Duodenal mucosa (tissue), 2 donors: Measurements from ENCODE around the gene MATN3.

Experiments used
- H3K27ac ChIP-seq: one replicate; pipeline ENCODE4 v1.7.0; 2013; ENCODE audit warnings: low read depth, low read length
- H3K27me3 ChIP-seq, 2 donors: one replicate each; pipeline ENCODE4 v1.7.0; 2013; ENCODE audit warnings: low read length in 2 of 2, control low read depth in 1 of 2; ENCODE audit not compliant: insufficient read depth in 2 of 2, control insufficient read depth in 1 of 2
- H3K36me3 ChIP-seq, 2 donors: one replicate each; pipeline ENCODE4 v1.7.0; 2013; ENCODE audit warnings: low read length in 2 of 2, control low read depth in 1 of 2; ENCODE audit not compliant: insufficient read depth in 2 of 2, control insufficient read depth in 1 of 2
- H3K4me1 ChIP-seq, 2 donors: one replicate each; pipeline ENCODE4 v1.7.0; 2013; ENCODE audit warnings: low read length in 2 of 2, control low read depth in 1 of 2; ENCODE audit not compliant: insufficient read depth in 2 of 2, control insufficient read depth in 1 of 2
- H3K4me3 ChIP-seq, 2 donors: one replicate each; pipeline ENCODE4 v1.7.0; 2013; ENCODE audit warnings: low read length in 2 of 2, low read depth in 1 of 2
- H3K9ac ChIP-seq, 2 donors: one replicate each; pipeline ENCODE4 v1.7.0; 2013; ENCODE audit warnings: low read length in 2 of 2, low read depth in 1 of 2
- H3K9me3 ChIP-seq, 2 donors: one replicate each; pipeline ENCODE4 v1.7.0; 2013; ENCODE audit warnings: low read length in 2 of 2, control low read depth in 1 of 2; ENCODE audit not compliant: control insufficient read depth in 1 of 2

The MATN3 gene

GRCh38 chr2:19944205-19944845 lies 68.1 kb downstream of the MATN3 start:
- Histone ChIP-seq H3K36me3 (no peaks in the 10 kb centered on the region), H3K9ac (no peak overlapping the region), H3K4me1 (no peaks in the 10 kb centered on the region), H3K9me3 (no peaks in the 10 kb centered on the region), H3K27me3 (no peaks in the 10 kb centered on the region), H3K4me3 (no peak overlapping the region), H3K27ac (no peak overlapping the region)

- Histone ChIP-seq H3K27me3 (no peaks in the 10 kb centered on the region), H3K27ac (no peak overlapping the region), H3K9me3 (no peaks in the 10 kb centered on the region), H3K4me3 (no peak overlapping the region), H3K9ac (no peak overlapping the region), H3K4me1 (no peaks in the 10 kb centered on the region), H3K36me3 (no peaks in the 10 kb centered on the region)
Observed at GRCh38 chr2:19943189-19943588, 69.3 kb downstream of the MATN3 start.

DNA sequence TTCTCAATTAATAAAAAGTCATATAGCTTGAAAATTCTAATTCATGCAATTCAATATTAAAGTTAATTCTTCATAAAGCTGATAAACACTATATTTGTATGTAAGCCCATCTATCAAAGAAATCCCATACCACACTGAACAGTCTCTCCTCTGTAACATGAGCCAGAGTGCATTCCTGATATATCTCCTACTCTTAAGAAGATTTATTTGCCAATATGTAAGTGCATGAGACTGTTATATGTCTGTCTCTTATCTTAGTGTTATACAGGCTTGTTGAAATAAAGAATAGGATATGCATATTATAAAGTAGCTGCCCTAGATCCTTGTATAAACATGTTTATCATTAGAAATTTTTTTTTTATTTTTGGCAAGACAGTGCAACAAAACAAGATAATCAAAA lies 70.3 kb downstream of the MATN3 start:
- H3K27ac ChIP-seq: no peak overlapping the region
- no peaks in the 10 kb centered on the region for H3K4me1 ChIP-seq
- H3K4me3 ChIP-seq: no peak overlapping the region
- no peaks in the 10 kb centered on the region for H3K27me3 ChIP-seq
- H3K9ac ChIP-seq: no peak overlapping the region
- H3K9me3 ChIP-seq: no peaks in the 10 kb centered on the region
- H3K36me3 ChIP-seq: no peaks in the 10 kb centered on the region
